Loucy (cell line): ENCODE results near the gene NOLC1.

Source experiments
- EZH2phosphoT487 ChIP-seq: fragments of 200-600 bp; IDR thresholded peaks from 2 replicates; pipeline ENCODE4 v1.6.1; 2018; ENCODE audit warnings: antibody characterized with exemption, mild to moderate bottlenecking, moderate library complexity, borderline replicate concordance
- TF ChIP-seq, protein P1 (sequence below): fragments of 200-600 bp; sonication (generic); conservative IDR thresholded peaks from 2 replicates; pipeline ENCODE4 v1.5.1; 2014; ENCODE audit warnings: mild to moderate bottlenecking, antibody characterized with exemption, low read length

DNA sequence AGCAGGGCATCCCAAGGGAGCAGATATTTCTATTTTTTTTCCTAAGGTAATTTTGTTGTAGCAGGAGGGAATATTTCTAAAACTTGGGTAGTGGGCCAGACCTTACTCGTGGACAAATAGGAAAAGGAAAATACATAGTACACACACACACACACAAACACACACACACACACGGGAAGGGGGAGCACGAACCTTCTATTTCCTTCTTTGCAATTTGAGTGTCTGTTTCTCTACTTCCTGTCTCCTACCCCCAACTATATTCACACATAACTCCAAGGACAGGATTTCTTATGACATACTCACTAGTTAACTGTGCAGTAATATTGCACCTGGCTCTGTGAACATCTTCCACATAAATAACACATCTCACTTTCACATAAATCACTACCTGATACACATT, 36.4 kb upstream of the NOLC1 start:
- TF ChIP-seq, protein P1, sequence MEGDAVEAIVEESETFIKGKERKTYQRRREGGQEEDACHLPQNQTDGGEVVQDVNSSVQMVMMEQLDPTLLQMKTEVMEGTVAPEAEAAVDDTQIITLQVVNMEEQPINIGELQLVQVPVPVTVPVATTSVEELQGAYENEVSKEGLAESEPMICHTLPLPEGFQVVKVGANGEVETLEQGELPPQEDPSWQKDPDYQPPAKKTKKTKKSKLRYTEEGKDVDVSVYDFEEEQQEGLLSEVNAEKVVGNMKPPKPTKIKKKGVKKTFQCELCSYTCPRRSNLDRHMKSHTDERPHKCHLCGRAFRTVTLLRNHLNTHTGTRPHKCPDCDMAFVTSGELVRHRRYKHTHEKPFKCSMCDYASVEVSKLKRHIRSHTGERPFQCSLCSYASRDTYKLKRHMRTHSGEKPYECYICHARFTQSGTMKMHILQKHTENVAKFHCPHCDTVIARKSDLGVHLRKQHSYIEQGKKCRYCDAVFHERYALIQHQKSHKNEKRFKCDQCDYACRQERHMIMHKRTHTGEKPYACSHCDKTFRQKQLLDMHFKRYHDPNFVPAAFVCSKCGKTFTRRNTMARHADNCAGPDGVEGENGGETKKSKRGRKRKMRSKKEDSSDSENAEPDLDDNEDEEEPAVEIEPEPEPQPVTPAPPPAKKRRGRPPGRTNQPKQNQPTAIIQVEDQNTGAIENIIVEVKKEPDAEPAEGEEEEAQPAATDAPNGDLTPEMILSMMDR: no peak
- TF ChIP-seq EZH2phosphoT487: no peak
